HEK293 (cell line): ENCODE data around the gene TMEM267.

Experiments
- CTCF ChIA-PET: fragments of 350-600 bp; formaldehyde crosslinking; extraction: SDS; loops from one replicate; lab custom pipeline; 2021; ENCODE audit warnings: antibody characterized with exemption; lab: Yijun Ruan, JAX
- POLR2A ChIA-PET: fragments of 300-600 bp; formaldehyde crosslinking; extraction: SDS; loops from one replicate; lab custom pipeline; 2020; ENCODE audit warnings: antibody characterized with exemption, inconsistent platforms; lab: Yijun Ruan, JAX
- H3K27ac ChIP-seq: fragments of 200-500 bp; sonication (Bioruptor generic); 2 replicates; pipeline ENCODE4 v1.5.1; 2014; ENCODE audit warnings: low read depth, low read length, control low read depth, inconsistent platforms; ENCODE audit errors: extremely low read depth
- H3K36me3 ChIP-seq, 2 experiments: fragments of 200-500 bp in 1 of 2; sonication (Bioruptor generic) in 1 of 2; 1 replicate in 1 of 2; 2 replicates in 1 of 2; pipeline ENCODE4 v1.5.1; 2014 to 2017; ENCODE audit warnings: inconsistent platforms in 2 of 2, low read length in 2 of 2; ENCODE audit not compliant: control insufficient read depth in 2 of 2, insufficient read depth in 1 of 2
- H3K4me1 ChIP-seq: fragments of 200-500 bp; sonication (Bioruptor generic); 2 replicates; pipeline ENCODE4 v1.5.1; 2014; ENCODE audit warnings: mild to moderate bottlenecking, low read length, inconsistent platforms; ENCODE audit not compliant: control insufficient read depth, insufficient read depth
- H3K4me3 ChIP-seq: 2 replicates; pipeline ENCODE4 v1.5.1; 2011; ENCODE audit warnings: low read depth, mild to moderate bottlenecking, control low read depth, low read length, moderate library complexity
- H3K9me3 ChIP-seq: fragments of 200-500 bp; sonication (Bioruptor generic); 2 replicates; pipeline ENCODE4 v1.5.1; 2014; ENCODE audit warnings: low read depth, low read length, inconsistent platforms; ENCODE audit not compliant: control insufficient read depth, insufficient read depth
- FEZF1 ChIP-seq: fragments of 450-650 bp; formaldehyde crosslinking; IDR thresholded peaks from 2 replicates; pipeline ENCODE4 v1.5.1; 2016; ENCODE audit warnings: missing biosample characterization, missing genetic modification characterization
- GLI2 ChIP-seq: fragments of 450-650 bp; formaldehyde crosslinking; IDR thresholded peaks from 2 replicates; pipeline ENCODE4; 2017; ENCODE audit warnings: missing biosample characterization, missing genetic modification characterization, low read depth, borderline replicate concordance
- GLIS2 ChIP-seq: fragments of 450-650 bp; formaldehyde crosslinking; IDR thresholded peaks from 2 replicates; pipeline ENCODE4 v1.5.1; 2016; ENCODE audit warnings: missing biosample characterization, missing genetic modification characterization
- MZF1 ChIP-seq: fragments of 450-650 bp; formaldehyde crosslinking; IDR thresholded peaks from 2 replicates; pipeline ENCODE4 v1.5.1; 2017; ENCODE audit warnings: missing biosample characterization, missing genetic modification characterization, borderline replicate concordance
- OVOL3 ChIP-seq: fragments of 450-650 bp; formaldehyde crosslinking; IDR thresholded peaks from 2 replicates; pipeline ENCODE4 v1.5.1; 2016; ENCODE audit warnings: missing biosample characterization, missing genetic modification characterization
- SETDB1 ChIP-seq: IDR thresholded peaks from one replicate; pipeline ENCODE4 v1.6.1; 2017; ENCODE audit warnings: mild to moderate bottlenecking, low read length, moderate library complexity, mixed read lengths; ENCODE audit not compliant: insufficient read length
- SP2 ChIP-seq: fragments of 450-650 bp; formaldehyde crosslinking; IDR thresholded peaks from 2 replicates; pipeline ENCODE4 v1.5.1; 2016; ENCODE audit warnings: missing biosample characterization, missing genetic modification characterization
- ZBTB48 ChIP-seq: fragments of 450-650 bp; formaldehyde crosslinking; IDR thresholded peaks from 2 replicates; pipeline ENCODE4 v1.5.1; 2016; ENCODE audit warnings: missing biosample characterization, missing genetic modification characterization
- ZBTB7A ChIP-seq: fragments of 450-650 bp; formaldehyde crosslinking; IDR thresholded peaks from 2 replicates; pipeline ENCODE4 v1.5.1; 2016; ENCODE audit warnings: low read depth, missing biosample characterization, missing genetic modification characterization
- ZNF133 ChIP-seq: fragments of 450-650 bp; formaldehyde crosslinking; IDR thresholded peaks from 2 replicates; pipeline ENCODE4 v1.5.1; 2016; ENCODE audit warnings: missing biosample characterization, missing genetic modification characterization
- ZNF138 ChIP-seq: fragments of 450-650 bp; formaldehyde crosslinking; IDR thresholded peaks from 2 replicates; pipeline ENCODE4 v1.5.1; 2016; ENCODE audit warnings: missing biosample characterization, missing genetic modification characterization, borderline replicate concordance
- ZNF140 ChIP-seq: fragments of 450-650 bp; formaldehyde crosslinking; IDR thresholded peaks from 2 replicates; pipeline ENCODE4 v1.5.1; 2016; ENCODE audit warnings: missing biosample characterization, missing genetic modification characterization
- ZNF221 ChIP-seq: fragments of 450-650 bp; formaldehyde crosslinking; IDR thresholded peaks from 2 replicates; pipeline ENCODE4 v1.5.1; 2017; ENCODE audit warnings: missing biosample characterization, missing genetic modification characterization, borderline replicate concordance
- ZNF239 ChIP-seq: fragments of 450-650 bp; formaldehyde crosslinking; IDR thresholded peaks from 2 replicates; pipeline ENCODE4 v1.5.1; 2016; ENCODE audit warnings: missing biosample characterization, missing genetic modification characterization
- ZNF24 ChIP-seq: fragments of 450-650 bp; formaldehyde crosslinking; IDR thresholded peaks from 2 replicates; pipeline ENCODE4 v1.5.1; 2016; ENCODE audit warnings: missing biosample characterization, missing genetic modification characterization
- ZNF341 ChIP-seq: fragments of 450-650 bp; formaldehyde crosslinking; IDR thresholded peaks from 2 replicates; pipeline ENCODE4; 2016; ENCODE audit warnings: low read depth, missing biosample characterization, missing genetic modification characterization
- ZNF426 ChIP-seq: fragments of 450-650 bp; formaldehyde crosslinking; IDR thresholded peaks from 2 replicates; pipeline ENCODE4 v1.5.1; 2017; ENCODE audit warnings: missing biosample characterization, missing genetic modification characterization, mild to moderate bottlenecking, inconsistent platforms, moderate library complexity
- ZNF670 ChIP-seq: fragments of 450-650 bp; formaldehyde crosslinking; IDR thresholded peaks from 2 replicates; pipeline ENCODE4 v1.5.1; 2016; ENCODE audit warnings: missing biosample characterization, missing genetic modification characterization, low read depth
- ZNF701 ChIP-seq: fragments of 450-650 bp; formaldehyde crosslinking; IDR thresholded peaks from 2 replicates; pipeline ENCODE4 v1.5.1; 2016; ENCODE audit warnings: missing biosample characterization, missing genetic modification characterization
- ZNF768 ChIP-seq: fragments of 450-650 bp; formaldehyde crosslinking; IDR thresholded peaks from 2 replicates; pipeline ENCODE4 v1.5.1; 2018; ENCODE audit warnings: missing biosample characterization, mild to moderate bottlenecking, missing genetic modification characterization
- ZNF776 ChIP-seq: fragments of 450-650 bp; formaldehyde crosslinking; IDR thresholded peaks from 2 replicates; pipeline ENCODE4 v1.5.0; 2017; ENCODE audit warnings: missing biosample characterization, missing genetic modification characterization, borderline replicate concordance
- TF ChIP-seq, protein P1 (sequence below): fragments of 450-650 bp; formaldehyde crosslinking; optimal IDR thresholded peaks from 2 replicates; pipeline ENCODE3; 2016; ENCODE audit warnings: missing biosample characterization, mild to moderate bottlenecking, missing genetic modification characterization
- TF ChIP-seq, protein P2 (sequence below): fragments of 450-650 bp; formaldehyde crosslinking; IDR thresholded peaks from 2 replicates; pipeline ENCODE4 v1.5.1; 2016; ENCODE audit warnings: missing biosample characterization, missing genetic modification characterization
- TF ChIP-seq, protein P3 (sequence below): fragments of 450-650 bp; formaldehyde crosslinking; IDR thresholded peaks from 2 replicates; pipeline ENCODE4 v1.5.1; 2016; ENCODE audit warnings: missing biosample characterization, missing genetic modification characterization, borderline replicate concordance
- TF ChIP-seq, protein P4 (sequence below): fragments of 450-650 bp; formaldehyde crosslinking; IDR thresholded peaks from 2 replicates; pipeline ENCODE4 v1.5.1; 2016; ENCODE audit warnings: missing biosample characterization, missing genetic modification characterization
- TF ChIP-seq, protein P5 (sequence below): fragments of 450-650 bp; formaldehyde crosslinking; IDR thresholded peaks from 2 replicates; pipeline ENCODE4 v1.5.1; 2016; ENCODE audit warnings: missing biosample characterization, missing genetic modification characterization

TMEM267 gene, protein sequence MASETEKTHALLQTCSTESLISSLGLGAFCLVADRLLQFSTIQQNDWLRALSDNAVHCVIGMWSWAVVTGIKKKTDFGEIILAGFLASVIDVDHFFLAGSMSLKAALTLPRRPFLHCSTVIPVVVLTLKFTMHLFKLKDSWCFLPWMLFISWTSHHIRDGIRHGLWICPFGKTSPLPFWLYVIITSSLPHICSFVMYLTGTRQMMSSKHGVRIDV

DNA sequence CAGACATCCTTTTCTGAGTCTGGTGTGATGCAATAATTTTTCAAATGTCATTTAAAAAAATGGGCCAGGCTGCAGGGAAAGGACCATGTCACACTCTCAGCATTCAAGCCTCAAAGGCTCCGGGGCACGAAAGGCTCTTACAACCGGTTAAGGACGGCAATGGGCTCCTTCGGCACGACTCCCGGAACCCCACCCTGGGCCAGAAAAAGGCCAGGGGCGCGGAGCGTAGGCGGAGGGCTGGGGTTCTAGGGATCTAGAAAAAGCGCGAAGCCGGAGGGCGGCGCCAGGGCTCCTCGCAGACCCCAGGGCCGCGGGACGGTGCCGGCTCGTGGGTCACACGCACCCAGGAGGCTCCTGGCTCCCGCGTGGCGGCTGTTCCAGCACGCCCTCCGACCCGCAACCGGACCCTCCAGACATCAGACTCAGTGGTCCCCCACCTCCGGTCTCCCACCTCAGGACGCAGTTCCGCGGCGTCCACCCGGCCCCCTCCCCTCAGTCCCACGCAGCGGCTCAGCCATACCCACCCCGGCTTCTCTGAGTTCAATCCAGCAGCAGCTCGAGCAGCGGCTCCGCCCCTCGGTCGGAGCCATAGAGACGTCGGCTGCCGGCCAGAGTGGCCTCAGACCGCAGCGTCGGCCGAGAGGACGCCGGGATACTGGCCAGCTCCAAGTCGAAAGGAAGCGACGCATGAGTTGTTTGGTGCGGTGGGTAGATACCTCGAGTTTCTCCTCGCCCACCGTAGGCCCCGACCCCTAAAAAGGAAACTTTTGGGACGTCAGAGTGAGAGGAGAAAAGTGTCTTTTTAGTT lies at the start of gene TMEM267:
Gene TMEM267, minus strand, starts transcription at position 568 of the 808 bp plus-strand sequence. CDS start 29,896 bp downstream, outside the sequence.
- Histone ChIP-seq H3K9me3 (no peaks in the 10 kb centered on the region), H3K4me1 (peaks cover 4% of the 10 kb centered on the region; the same call in 1 of the 2 replicates), H3K27ac (peak within 1 kb of the TSS; percentile 87), H3K36me3 (peaks cover 13 to 19% of the 10 kb centered on the region in 2 experiments), H3K4me3 (peak within 1 kb of the TSS; percentile 81)
- CTCF ChIA-PET, result interaction anchor here (0.5 to 3.6 kb wide), 47 partner anchors 8 to 377 kb away, joined by 3 to 59 read pairs (median 4); partner anchors contain the start of genes C5orf34, HMGCS1 and NNT
- POLR2A ChIA-PET, result interaction anchor here (0.5 to 3.3 kb wide), 49 partner anchors 8 to 1580 kb away, joined by 3 to 43 read pairs (median 5); partner anchors contain the start of genes C5orf34, CCL28, HMGCS1 and NNT
- TF ChIP-seq OVOL3 (no peak), ZNF341 (tag by site-specific recombination) (peak; percentile 99), SP2 (peak; percentile 61), ZNF221 (tag by site-specific recombination) (no peak), ZNF670 (tag by site-specific recombination) (no peak), MZF1 (tag by site-specific recombination) (peak; percentile 23; the same call in 1 of the 2 replicates), ZNF701 (tag by site-specific recombination) (no peak), ZNF133 (tag by site-specific recombination) (no peak), ZNF239 (0 out of 2 replicates have a peak, but pooled peaks have one; percentile 44), ZNF776 (no peak), ZNF24 (peak; percentile 20; the same call in 1 of the 2 replicates), ZNF140 (peak; percentile 23; the same call in 1 of the 2 replicates), GLIS2 (tag by site-specific recombination) (peak; percentile 80), ZBTB48 (peak; percentile 100), ZNF138 (peak; percentile 47; the same call in 1 of the 2 replicates), ZBTB7A (tag by site-specific recombination) (0 out of 2 replicates have a peak, but pooled peaks have one; percentile 35), ZNF768 (tag by site-specific recombination) (peak; percentile 21; the same call in 1 of the 2 replicates), ZNF426 (tag by site-specific recombination) (no peak), GLI2 (tag by site-specific recombination) (0 out of 2 replicates have a peak, but pooled peaks have one; percentile 5), SETDB1 (no peak), FEZF1 (tag by site-specific recombination) (peak; percentile 19; the same call in 1 of the 2 replicates)
- TF ChIP-seq, protein P1, sequence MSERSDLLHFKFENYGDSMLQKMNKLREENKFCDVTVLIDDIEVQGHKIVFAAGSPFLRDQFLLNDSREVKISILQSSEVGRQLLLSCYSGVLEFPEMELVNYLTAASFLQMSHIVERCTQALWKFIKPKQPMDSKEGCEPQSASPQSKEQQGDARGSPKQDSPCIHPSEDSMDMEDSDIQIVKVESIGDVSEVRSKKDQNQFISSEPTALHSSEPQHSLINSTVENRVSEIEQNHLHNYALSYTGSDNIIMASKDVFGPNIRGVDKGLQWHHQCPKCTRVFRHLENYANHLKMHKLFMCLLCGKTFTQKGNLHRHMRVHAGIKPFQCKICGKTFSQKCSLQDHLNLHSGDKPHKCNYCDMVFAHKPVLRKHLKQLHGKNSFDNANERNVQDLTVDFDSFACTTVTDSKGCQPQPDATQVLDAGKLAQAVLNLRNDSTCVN, result peak; percentile 86
- TF ChIP-seq, protein P2, sequence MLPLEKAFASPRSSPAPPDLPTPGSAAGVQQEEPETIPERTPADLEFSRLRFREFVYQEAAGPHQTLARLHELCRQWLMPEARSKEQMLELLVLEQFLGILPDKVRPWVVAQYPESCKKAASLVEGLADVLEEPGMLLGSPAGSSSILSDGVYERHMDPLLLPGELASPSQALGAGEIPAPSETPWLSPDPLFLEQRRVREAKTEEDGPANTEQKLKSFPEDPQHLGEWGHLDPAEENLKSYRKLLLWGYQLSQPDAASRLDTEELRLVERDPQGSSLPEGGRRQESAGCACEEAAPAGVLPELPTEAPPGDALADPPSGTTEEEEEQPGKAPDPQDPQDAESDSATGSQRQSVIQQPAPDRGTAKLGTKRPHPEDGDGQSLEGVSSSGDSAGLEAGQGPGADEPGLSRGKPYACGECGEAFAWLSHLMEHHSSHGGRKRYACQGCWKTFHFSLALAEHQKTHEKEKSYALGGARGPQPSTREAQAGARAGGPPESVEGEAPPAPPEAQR, result no peak
- TF ChIP-seq, protein P3, sequence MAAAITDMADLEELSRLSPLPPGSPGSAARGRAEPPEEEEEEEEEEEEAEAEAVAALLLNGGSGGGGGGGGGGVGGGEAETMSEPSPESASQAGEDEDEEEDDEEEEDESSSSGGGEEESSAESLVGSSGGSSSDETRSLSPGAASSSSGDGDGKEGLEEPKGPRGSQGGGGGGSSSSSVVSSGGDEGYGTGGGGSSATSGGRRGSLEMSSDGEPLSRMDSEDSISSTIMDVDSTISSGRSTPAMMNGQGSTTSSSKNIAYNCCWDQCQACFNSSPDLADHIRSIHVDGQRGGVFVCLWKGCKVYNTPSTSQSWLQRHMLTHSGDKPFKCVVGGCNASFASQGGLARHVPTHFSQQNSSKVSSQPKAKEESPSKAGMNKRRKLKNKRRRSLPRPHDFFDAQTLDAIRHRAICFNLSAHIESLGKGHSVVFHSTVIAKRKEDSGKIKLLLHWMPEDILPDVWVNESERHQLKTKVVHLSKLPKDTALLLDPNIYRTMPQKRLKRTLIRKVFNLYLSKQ (tag by site-specific recombination), result 0 out of 2 replicates have a peak, but pooled peaks have one; percentile 16
- TF ChIP-seq, protein P4, sequence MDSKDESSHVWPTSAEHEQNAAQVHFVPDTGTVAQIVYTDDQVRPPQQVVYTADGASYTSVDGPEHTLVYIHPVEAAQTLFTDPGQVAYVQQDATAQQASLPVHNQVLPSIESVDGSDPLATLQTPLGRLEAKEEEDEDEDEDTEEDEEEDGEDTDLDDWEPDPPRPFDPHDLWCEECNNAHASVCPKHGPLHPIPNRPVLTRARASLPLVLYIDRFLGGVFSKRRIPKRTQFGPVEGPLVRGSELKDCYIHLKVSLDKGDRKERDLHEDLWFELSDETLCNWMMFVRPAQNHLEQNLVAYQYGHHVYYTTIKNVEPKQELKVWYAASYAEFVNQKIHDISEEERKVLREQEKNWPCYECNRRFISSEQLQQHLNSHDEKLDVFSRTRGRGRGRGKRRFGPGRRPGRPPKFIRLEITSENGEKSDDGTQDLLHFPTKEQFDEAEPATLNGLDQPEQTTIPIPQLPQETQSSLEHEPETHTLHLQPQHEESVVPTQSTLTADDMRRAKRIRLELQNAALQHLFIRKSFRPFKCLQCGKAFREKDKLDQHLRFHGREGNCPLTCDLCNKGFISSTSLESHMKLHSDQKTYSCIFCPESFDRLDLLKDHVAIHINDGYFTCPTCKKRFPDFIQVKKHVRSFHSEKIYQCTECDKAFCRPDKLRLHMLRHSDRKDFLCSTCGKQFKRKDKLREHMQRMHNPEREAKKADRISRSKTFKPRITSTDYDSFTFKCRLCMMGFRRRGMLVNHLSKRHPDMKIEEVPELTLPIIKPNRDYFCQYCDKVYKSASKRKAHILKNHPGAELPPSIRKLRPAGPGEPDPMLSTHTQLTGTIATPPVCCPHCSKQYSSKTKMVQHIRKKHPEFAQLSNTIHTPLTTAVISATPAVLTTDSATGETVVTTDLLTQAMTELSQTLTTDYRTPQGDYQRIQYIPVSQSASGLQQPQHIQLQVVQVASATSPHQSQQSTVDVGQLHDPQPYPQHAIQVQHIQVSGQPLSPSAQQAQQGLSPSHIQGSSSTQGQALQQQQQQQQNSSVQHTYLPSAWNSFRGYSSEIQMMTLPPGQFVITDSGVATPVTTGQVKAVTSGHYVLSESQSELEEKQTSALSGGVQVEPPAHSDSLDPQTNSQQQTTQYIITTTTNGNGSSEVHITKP (tag by site-specific recombination), result peak; percentile 89
- TF ChIP-seq, protein P5, sequence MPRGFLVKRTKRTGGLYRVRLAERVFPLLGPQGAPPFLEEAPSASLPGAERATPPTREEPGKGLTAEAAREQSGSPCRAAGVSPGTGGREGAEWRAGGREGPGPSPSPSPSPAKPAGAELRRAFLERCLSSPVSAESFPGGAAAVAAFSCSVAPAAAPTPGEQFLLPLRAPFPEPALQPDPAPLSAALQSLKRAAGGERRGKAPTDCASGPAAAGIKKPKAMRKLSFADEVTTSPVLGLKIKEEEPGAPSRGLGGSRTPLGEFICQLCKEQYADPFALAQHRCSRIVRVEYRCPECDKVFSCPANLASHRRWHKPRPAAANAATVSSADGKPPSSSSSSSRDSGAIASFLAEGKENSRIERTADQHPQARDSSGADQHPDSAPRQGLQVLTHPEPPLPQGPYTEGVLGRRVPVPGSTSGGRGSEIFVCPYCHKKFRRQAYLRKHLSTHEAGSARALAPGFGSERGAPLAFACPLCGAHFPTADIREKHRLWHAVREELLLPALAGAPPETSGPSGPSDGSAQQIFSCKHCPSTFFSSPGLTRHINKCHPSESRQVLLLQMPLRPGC (tag by site-specific recombination), result peak; percentile 35; the same call in 1 of the 2 replicates
